Measurements from ENCODE around the gene CARD9. TPM values are rescaled to one million over a fixed set of nuclear protein-coding genes. Genes with fewer than 3 reads are reported as not detected.

CARD9 gene
- total RNA-seq, 1 experiment from 2014 or later = 1.7 TPM

DNA sequence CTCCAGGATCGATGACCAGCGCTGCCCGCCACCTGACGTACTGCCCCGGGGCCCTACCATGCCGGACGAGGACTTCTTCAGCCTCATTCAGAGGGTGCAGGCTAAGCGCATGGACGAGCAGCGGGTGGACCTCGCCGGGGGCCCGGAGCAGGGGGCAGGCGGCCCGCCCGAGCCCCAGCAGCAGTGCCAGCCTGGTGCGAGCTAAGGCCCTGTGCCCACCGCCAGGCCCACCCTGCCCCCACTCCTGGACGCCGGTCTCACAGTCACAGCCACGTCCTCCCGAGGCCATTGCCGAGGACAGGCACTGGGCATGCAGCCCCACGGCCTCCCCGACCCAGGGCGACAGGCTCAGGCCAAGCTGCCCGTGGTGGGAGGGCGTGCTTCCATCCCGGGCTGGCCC lies 15.5 kb downstream of the CARD9 start:
- TF ChIP-seq REST (IDR thresholded peaks at IDR 0.05; ENCODE audit: insufficient read depth in 1 of 2, low read depth in 2 of 2, low read length in 1 of 2) (no peak), TCF7L2 (IDR thresholded peaks at IDR 0.05; ENCODE audit: low read depth, low read length) (no peak), POLR2AphosphoS5 (IDR thresholded peaks at IDR 0.05; ENCODE audit: low read depth, low read length) (no peak), SIN3A (IDR thresholded peaks at IDR 0.05; ENCODE audit: borderline replicate concordance, insufficient read depth, low read depth, low read length) (no peak)
- TF ChIP-seq, protein P1, sequence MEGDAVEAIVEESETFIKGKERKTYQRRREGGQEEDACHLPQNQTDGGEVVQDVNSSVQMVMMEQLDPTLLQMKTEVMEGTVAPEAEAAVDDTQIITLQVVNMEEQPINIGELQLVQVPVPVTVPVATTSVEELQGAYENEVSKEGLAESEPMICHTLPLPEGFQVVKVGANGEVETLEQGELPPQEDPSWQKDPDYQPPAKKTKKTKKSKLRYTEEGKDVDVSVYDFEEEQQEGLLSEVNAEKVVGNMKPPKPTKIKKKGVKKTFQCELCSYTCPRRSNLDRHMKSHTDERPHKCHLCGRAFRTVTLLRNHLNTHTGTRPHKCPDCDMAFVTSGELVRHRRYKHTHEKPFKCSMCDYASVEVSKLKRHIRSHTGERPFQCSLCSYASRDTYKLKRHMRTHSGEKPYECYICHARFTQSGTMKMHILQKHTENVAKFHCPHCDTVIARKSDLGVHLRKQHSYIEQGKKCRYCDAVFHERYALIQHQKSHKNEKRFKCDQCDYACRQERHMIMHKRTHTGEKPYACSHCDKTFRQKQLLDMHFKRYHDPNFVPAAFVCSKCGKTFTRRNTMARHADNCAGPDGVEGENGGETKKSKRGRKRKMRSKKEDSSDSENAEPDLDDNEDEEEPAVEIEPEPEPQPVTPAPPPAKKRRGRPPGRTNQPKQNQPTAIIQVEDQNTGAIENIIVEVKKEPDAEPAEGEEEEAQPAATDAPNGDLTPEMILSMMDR (IDR thresholded peaks at IDR 0.05) = no peak
- Histone ChIP-seq H3K4me3 (ENCODE audit: low read depth in 2 of 2, low read length in 2 of 2) (no peak overlapping the region), H3K27ac (ENCODE audit: low read length) (no peak overlapping the region), H3K9me3 (ENCODE audit: control insufficient read depth, insufficient read depth, low read depth, low read length) (no peaks in the 10 kb centered on the region), H3K36me3 (ENCODE audit: control insufficient read depth, insufficient read depth, low read length) (no peaks in the 10 kb centered on the region), H3K4me1 (ENCODE audit: control insufficient read depth, insufficient read depth, low read length) (peaks cover 16% of the 10 kb centered on the region), H3K27me3 (ENCODE audit: control insufficient read depth, insufficient read depth, low read length) (no peaks in the 10 kb centered on the region)
- no peak for DNase-seq (ENCODE audit: low read depth, low spot score)
- POLR2A ChIA-PET = no interaction called here
- in situ Hi-C loops (cut with HindIII; ENCODE audit: low pct_unique_long_range_greater_than_20kb, low sequenced_read_pairs) = no loop called here
- no peak for ATAC-seq
- intact Hi-C loops (cut with micrococcal nuclease; ENCODE audit: unreplicated experiment) = no loop called here
- BruUV-seq (replicated peaks) = no TSS peak
- CTCF ChIA-PET = no interaction called here

- no peak overlapping the region for H3K4me3 ChIP-seq (ENCODE audit: low read depth in 2 of 2, low read length in 2 of 2)
- intact Hi-C loops (cut with micrococcal nuclease; ENCODE audit: unreplicated experiment) (no loop called here), in situ Hi-C loops (cut with HindIII; ENCODE audit: low pct_unique_long_range_greater_than_20kb, low sequenced_read_pairs) (no loop called here)
- BruUV-seq (replicated peaks) = no TSS peak
- POLR2A ChIA-PET = no interaction called here
- H3K36me3 ChIP-seq (ENCODE audit: control insufficient read depth, insufficient read depth, low read length) = no peaks in the 10 kb centered on the region
- DNase-seq (ENCODE audit: low read depth, low spot score) (no peak), ATAC-seq (no peak)
- CTCF ChIA-PET = no interaction called here
- H3K27ac ChIP-seq (ENCODE audit: low read length) = no peak overlapping the region
- peaks cover 19% of the 10 kb centered on the region for H3K4me1 ChIP-seq (ENCODE audit: control insufficient read depth, insufficient read depth, low read length)
- TF ChIP-seq SIN3A (IDR thresholded peaks at IDR 0.05; ENCODE audit: borderline replicate concordance, insufficient read depth, low read depth, low read length) (no peak), REST (IDR thresholded peaks at IDR 0.05; ENCODE audit: insufficient read depth in 1 of 2, low read depth in 2 of 2, low read length in 1 of 2) (no peak)
- H3K9me3 ChIP-seq (ENCODE audit: control insufficient read depth, insufficient read depth, low read depth, low read length) = no peaks in the 10 kb centered on the region
- H3K27me3 ChIP-seq (ENCODE audit: control insufficient read depth, insufficient read depth, low read length) = no peaks in the 10 kb centered on the region
Observed at GRCh38 chr9:136357202-136357725, 16.2 kb downstream of the CARD9 start.
